Activated CD4-positive, alpha-beta T cell treated with anti-CD3 and anti-CD28 coated beads, Interleukin-2, Interleukin-6, amounts not matched to agents 100 ng/mL and 50 ng/mL, durations not matched to agents 16 hours and 8 hours (primary cell): ENCODE results near the gene KCNA2.

Source experiments
- DNase-seq: peaks from one replicate; pipeline ENCODE4 v3.0.0-alpha.2; 2020

The KCNA2 gene

DNA sequence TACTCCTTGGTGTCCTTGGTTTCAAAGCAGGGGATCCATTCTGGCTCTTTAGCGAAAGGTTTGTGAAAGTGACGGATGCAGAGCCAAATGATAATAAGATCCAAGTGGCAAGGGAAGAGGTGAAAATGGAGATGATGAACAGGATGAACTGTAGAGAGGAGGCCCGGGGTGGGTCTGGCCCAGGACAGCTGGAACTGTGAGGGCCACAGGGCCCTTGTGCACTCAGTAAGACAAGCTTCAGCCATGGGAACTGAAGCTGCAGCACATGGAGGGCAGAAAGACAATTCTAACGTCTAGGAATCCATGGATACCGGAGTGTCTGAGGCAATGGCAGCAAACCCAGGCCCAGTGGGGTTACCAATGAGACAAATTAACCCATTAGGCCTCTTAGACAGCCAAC, 4.8 kb downstream of the KCNA2 start:
- no peak for DNase-seq

DNA sequence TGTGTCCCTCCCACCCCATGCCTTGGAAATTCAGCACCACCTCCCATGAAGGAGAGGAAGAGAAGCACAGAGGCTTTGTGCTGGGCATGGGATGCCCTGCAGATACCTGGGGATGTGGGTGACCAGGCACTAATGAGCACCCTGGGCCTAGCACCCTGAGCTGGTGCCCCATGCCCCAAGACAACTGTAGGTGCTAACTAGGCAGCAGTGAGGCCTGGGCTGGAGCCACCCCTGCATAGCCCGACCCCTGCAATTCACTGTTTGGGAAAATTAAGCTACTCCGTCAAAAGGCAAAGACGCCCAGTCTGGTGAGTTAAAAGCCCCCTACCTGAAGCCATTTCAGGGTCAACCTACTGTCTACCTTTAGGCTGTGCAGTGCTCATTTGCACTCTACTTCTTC, 5.4 kb downstream of the KCNA2 start:
- no peak for DNase-seq

DNA sequence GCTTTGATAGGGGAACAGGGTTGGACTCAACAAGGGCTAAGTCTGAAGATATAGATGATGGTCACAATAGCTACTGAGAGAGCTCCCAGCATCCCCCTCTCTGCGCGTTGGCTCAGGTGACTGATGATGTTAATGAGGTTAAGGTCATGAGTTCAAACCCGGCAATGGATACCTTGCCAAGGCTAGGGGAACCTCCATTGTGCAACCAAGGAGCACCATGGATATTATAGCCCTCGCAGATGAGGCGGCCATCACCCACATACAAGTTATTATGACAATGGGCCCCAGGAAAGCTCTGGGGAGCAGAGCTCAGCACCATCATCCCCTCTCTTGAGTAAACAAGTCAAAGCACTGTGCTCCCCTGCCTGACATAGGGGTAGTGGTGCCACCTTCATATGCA, 8.2 kb downstream of the KCNA2 start:
- no peak for DNase-seq

DNA sequence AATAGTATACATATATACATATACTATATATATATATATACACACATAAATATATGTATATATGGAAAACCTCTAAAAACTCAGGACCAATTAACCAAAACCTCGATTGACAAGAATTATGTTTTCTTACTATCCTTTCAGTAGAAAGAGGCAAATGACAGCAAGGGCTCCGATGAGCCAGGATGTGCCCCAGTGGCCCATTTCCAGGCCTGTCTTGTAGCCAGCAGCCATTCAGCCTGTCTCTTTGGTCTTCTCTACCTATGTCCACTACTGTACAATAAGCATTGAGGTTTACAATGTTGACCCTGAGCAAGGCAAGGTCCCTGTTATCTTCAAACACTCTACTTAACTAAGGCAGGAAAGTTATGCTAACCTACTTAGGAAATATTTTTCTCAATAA, 9.8 kb downstream of the KCNA2 start:
- DNase-seq, result no peak

DNA sequence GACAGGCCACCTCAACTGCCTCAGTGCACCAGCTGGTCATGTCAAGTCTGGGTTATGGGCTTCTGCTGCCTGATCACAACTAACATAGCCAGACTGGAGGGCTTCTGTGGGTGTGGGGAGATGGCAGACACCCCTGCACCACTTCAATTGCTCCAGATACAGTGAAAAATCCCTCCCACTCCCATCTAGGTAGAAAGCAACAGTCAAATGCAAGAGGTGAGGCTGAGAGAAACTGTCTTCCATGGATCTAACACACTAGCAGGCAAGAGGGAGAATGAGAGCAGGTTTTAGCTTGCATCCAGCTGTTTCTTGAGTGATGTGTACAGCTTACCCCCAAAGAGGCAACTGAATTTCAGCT, 10.8 kb downstream of the KCNA2 start:
- DNase-seq, result no peak

DNA sequence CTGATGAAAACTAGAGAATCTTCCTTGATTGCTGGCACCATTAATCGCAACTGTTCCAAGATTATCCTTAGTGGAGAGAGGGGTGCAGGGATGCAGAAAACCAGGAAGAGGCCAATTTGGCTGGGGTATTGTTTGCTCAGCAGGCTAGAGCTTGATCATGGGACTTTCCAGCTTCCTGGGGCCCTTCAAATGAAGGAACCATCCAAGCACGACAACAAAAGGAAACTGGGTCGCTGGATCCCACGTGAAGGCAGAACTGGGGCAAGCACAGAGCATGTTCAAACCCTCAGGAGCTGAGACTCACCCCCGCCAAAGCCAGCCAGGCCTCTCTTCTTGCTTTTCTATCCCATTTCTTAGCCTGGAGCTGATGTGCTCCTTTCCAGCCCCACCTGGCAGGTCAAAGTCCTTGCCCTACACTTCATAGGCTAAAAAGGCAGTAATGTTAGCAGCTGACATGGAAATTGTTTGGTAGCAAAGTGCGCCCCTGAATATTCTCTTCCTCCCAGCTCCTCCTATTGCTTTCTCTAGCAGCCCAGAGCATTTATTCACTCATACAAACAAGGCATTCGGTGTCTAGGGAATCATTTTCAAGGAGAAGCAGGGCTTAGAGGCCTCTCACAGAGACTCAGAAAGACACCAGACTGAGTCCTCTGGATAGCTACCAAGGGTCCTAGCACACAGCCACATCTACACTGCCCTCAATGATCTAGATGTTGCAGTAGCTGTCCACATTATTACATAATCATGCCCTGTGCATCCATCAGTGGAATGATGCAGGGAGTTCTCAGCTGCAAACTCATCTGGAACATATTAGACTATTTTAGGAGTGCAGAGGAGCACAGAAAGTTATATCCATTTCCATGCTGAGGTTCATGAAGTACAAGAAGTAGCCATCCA, 11.5 kb downstream of the KCNA2 start:
- no peak for DNase-seq

DNA sequence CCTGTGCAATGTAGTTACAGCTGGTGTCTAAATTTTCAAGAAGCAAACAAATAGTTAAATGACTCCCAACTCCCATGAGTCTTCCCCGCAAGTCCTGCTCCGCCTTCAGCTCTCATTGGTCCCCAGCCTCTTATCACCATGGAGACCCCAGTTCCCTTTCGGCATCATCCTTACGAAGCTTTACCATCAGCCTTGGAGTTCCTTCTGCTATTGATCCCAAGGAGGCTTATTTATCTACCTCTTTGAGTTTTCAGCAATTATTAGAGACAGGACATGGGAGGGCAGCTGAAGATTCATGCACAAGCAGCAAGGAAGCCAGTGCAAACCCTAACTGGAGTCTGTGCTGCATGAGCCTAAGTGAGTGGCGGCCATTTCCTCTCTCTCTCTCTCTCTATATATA, 12.3 kb downstream of the KCNA2 start:
- no peak for DNase-seq

DNA sequence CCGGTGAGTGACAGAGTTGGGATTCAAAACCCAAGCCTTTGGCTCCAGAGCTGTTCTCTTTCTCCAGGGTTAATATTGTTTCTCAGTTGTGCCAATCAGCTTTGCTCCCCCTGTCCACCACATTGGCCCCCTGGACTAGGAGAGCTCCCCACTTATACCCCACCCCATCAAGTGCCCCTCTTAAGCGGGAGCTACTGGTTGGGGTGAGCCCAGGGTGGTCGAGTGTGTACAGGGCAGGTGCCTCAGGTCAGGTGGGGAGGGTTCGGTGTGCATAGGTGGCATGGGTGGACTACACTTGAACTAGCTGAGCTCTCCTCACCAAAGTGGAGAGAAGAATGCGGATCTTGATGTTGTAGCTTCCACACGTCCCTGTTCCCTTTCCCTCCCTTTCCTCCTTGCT, 14.2 kb downstream of the KCNA2 start:
- DNase-seq, result no peak

DNA sequence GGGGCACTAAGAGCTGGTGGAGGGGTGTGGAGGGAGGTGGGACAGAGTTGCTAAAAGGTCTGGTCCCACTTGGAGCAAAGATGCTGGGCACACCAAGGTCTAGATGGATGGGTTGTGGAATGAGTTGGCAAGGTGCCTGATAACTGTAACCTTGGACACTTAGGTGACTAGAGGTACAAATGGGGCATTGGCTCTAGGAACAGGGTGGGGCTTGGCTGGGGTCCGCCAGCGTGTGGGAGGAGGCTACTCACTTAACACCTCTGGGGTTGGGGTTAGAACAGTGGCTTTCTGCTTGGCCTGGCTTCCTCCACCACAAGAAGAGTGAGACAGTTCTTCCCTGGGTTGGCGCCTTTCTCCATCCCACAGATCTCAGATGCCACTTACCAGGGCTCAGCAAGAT, 17.2 kb downstream of the KCNA2 start:
- no peak for DNase-seq

DNA sequence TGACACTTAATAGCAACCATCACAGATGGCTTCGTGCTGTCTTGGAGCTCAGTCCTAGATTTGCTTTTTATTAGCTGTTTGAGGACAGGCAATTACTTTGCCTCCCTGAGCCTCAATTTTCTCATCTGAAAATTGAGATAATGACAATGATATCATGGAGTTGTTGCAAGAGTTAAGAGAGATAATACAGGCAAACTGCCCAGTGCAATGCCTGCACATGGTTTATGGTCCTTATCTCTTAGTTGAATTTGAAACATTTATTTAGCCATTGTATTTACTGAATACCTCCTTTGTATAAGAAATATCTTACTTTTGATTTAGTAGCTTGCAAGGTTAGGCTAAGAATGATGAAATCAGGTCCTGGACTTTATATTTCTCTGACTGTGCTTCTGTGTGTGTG, 17.7 kb downstream of the KCNA2 start:
- DNase-seq, result no peak

DNA sequence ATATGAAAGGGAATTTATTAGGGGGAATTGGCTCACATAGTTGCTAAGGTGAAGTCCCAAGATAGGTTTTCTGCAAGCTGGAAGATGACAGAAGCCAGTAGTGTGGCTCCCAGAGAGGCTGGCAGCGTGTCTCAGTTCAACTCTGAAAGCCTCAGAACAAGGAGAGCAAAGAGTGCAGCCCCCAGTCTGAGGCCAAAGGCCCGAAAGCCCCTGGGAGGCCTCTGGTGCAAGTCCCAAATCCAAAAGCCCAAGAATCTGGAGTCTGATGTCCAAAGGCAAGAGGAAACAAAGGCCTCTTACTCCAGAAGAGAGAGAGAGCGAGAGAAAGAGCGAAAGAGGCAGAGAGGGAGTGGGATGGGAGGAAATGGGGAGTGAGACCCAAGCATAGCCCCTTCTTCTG, 18.3 kb downstream of the KCNA2 start:
- DNase-seq, result no peak

DNA sequence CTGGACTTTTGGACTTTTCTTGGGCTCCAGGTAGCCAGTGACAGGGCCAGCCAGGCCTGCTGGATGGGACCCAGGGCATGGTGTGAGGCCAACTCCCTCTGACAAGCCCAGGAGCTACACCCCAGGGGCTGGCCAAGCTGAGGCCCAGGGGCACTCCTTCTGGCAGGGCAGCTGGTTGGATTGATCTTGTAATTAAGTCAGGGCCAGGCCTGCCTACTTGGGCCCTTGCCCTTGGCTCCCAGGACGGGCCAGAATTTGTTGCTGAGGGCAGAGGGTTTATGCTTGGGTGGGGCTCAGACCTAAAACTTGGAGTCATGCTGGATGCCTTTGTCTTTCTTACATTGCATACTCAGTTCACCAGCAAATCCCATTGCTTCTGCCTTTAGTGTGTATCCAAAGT, 20.7 kb downstream of the KCNA2 start:
- DNase-seq, result no peak

DNA sequence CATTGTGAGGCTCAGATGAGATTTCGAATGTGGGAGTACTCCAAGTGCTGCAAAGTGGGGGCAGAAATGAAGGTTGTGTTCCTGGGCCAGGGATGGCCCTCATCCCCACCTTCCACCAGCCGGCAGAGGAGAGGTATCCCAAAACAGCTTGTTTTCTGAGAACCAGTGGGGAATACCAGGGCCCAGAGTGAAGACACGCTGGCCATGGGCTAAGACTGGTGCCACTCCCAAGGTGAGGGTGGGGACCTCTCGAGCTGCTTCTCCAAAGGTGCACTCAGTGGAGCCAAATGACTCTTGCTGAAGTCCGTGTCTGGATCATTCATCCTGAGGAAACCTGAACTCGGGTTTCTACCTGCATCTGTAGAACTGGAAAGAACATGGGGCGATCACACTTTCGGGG, 22.1 kb downstream of the KCNA2 start:
- DNase-seq, result no peak

DNA sequence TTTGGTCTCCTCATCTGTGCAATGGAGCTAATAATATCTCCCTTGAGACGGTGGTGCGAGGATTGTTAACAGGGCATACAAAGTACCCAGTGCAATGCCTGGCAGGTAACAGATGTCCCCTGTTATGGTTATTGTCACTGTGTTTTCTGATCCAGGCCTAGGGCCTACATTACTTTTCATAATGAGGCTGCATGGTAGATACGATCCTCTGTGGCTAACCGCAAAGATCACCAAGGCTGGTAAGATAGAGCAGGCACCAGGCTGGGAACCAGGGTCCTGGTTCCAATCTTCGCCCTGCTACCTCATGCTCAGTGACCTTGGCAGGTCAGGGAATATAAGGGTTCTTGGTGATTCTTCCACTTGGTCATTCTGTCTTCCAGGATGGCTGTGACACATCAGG, 22.7 kb downstream of the KCNA2 start:
- no peak for DNase-seq

DNA sequence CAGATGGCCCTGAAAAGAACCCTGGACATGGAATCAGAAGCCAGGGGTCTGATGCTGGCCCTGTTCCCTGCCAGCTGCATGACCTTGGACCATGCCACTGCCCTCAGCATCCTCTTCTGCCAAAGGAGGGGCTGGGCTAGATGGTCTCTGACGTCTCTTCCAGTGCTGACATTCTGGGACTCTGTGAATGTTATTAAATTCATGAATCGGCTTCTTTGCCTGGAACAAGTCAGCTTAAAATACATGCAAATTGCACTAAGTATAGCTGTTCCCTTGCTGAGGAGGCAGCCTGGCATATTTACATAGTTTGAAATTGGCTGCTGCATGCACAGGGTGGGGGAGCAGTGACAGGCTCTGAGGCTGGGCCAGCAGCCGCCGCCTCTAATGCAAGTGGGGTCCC, 23.8 kb downstream of the KCNA2 start:
- DNase-seq, result no peak

DNA sequence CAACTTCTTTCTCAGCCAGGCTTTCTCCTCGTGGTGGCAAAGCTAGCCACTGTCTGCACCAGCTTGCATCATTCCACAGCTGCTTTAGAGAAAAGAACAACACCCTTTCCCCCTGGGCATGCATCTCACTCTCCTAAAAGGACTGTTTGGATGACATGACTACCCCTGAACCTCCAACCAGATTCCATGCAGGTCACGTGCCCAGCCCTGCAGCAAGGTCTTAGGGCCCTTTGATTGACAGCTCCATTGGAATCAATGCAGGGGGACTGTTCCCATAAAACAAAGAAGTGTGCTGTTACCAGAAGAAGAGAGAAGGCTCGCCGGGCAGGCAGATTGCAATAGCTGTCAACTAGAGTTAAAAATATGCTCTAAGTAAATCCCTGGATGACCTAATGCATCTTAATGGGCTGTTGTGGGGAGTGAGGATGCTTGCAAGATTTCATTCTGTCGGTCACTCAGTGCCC, 24.4 kb downstream of the KCNA2 start:
- no peak for DNase-seq

DNA sequence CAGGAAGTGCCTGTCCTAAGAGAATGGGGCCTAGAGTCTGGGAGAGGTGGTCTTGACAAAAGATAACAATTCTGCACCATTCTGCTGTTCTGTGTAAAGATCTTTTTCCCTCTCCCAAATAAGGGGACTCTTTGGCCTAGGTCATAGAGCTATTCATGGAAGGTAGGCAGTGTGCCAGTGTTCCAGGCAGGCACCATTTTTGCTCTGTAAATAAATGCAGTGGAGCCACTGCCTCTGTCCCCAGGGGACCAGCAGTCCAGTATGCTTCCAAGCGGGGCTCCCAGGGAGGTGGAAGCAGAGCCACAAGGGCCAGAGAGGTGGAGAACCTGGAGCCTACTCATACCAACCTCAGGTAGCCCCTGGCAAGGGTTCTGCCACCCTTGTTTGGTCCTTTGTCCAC, 25.9 kb downstream of the KCNA2 start:
- no peak for DNase-seq

DNA sequence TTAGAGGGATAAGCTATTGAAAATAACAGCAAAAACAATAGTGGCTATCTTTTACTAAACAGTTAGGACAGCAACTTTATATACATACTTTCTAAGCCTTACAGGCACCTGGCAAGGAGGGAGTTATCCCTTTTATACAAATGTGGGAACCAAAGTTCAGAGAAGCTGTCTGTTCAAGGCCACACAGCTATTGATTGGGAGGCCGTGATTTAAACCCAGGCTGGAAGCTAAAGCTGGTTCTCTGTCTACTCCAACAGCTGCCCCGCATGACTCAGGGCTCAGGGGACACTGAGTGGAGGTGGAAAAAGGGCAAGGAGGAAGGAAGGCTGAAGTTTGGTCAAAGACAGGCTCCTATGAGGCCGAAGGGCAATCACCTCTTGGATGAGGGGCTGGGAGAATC, 26.7 kb downstream of the KCNA2 start:
- no peak for DNase-seq

DNA sequence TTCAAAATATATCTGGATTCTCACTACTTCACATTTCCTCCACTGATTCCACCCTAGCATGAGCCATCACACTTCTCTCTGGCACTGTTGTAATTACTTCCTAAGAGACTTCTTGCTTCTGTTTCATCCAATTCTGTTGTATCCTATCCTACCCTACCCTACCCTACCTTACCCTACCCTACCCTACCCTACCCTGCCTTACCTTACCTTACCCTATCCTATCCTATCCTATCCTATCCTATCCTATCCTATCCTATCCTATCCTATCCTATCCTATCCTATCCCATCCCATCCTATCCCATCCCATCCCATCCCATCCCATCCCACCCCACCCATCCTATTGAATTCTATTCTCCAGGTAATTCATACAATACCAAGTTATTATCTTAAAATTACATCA, 29.7 kb downstream of the KCNA2 start:
- no peak for DNase-seq

DNA sequence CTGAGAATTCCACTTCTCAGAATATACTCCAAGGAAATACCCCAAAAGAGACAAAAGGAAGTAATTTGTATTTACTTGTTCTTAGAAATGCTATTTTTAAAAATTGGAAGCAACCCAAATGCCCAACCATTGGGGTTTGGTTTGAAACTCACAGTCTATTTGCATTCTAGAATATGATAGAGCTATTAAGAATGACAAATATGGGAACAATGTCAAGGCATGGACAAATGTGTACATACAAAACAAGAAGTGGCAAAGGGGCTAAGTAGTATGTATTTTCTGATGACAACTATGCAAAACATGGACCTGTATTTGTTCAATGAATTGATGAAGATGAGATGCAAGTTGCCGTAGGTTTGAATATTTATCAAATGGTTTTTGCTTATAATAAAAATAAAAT, 32.8 kb downstream of the KCNA2 start:
- DNase-seq, result no peak

DNA sequence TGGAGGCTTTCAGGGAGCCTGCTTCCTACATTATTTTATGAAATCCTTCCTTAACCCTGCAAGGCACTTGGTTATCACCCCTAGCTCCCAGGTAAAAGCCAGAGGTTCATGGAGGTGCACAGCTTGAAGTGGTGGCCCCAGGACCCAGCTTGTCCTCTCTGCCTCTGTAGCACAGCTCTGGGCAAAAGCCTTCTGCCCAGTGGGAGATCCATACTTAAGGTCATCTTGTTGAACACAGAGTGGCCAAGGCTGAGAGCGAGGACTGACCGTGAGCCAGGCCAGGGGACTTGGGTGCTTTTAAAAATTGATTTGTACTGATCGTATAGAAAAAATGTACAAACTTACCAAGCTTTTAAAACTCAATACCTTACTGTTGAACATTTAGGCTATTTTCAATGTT, 33.4 kb downstream of the KCNA2 start:
- DNase-seq, result no peak

DNA sequence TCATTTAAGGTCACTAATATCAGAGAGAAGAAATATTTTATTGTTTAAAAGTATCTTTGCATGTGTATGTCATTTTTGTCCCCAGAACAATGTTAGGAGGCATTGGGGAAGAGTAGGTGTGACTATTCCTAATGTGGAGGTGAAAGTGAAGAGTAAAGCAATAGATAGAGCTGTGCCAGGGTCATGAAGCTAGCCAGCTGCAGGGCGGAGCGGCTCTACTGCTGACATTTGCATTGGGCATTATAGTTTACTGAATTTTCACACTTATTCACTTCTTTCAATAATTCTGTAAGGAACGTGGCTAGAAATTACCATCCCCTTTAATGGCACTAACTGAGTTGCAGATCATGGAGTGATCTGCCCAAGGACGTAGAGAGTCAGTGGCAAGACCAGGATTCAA, 35.3 kb downstream of the KCNA2 start:
- DNase-seq, result no peak

DNA sequence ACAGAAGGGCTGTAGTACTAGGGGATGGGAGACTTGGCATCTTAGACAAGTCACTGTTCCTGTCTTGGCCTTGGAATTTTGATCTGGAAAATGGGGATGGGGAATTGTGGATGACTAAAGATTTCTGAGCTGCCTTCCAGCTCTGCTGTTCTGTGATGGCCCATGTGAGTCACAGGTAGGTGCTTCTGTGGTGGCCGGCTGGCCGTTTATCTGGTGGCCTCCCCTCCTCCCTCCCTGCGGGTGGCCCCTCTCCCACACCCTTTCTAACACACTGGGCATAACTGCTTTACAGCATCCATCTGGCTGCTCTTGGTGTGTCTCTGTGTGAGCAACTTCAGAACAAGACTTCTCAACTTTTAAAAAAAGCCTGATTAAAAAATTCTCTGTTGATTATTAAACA, 35.9 kb downstream of the KCNA2 start:
- no peak for DNase-seq

DNA sequence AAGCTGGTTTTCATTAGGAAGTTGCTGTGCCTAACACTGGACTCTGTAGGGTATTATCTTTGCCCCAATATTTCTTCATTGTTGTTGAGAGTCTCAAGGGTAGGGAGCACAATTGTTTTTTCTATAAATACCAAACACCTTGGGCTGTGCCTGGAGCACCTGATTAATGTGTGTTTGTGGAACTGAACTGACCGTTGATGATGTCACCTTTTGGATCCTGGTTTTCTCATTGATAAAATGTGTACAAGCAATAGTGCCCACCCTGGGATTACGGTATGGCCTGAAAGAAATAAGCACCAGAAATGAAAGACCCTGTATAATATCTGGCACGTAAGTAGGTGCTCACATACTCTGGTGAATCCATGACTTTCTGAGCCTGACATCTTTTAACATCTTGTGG, 39.3 kb downstream of the KCNA2 start:
- DNase-seq, result no peak

DNA sequence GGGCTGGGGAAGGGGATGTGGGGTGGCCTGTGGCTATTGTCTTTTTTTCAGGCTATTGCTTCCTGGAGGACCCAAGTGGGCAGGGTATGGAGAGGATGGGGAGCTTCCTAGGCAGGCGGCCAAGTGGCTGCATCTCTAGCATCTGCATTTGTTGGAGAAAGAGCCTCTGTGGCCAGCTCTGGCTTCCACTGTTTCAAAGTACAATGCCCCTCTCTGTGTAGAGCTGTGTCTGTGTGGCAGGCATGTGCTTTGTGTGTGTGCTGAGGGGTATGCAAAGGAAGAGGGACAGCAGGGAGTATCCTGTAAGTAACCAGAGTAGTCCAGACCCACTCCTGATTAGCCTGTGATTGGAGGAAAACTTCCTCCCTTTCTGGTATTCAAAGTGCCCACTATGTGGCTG, 40.6 kb downstream of the KCNA2 start:
- DNase-seq, result no peak
